Caco-2 (cell line): Measurements from ENCODE around the gene LZTS2. TPM values are rescaled to one million over a fixed set of nuclear protein-coding genes. Genes with fewer than 3 reads are reported as not detected.

Experiments used
- BruUV-seq: library from RNA; stranded (reverse); fragments of 400-500 nt; replicated peaks from 2 replicates; lab custom pipeline; 2021; lab: Mats Ljungman, UMichigan
- CTCF ChIA-PET: fragments of 300-600 bp; sonication (Branson Sonifier 250); formaldehyde crosslinking; loops from one replicate; lab custom pipeline; 2022; ENCODE audit warnings: antibody characterized with exemption; lab: Charles Lee
- POLR2A ChIA-PET: fragments of 300-600 bp; sonication (Branson Sonifier 250); formaldehyde crosslinking; loops from one replicate; lab custom pipeline; 2022; ENCODE audit warnings: antibody characterized with exemption; lab: Charles Lee
- DNase-seq, 2 experiments: peaks; one replicate each; pipeline versions ENCODE4 v3.0.0 to v3.0.0-alpha.2; 2020 to 2022
- H3K27me3 ChIP-seq: replicated peaks from 2 replicates; pipeline ENCODE4 v1.6.0; 2011; ENCODE audit warnings: low read length; ENCODE audit not compliant: control insufficient read depth, insufficient read depth
- H3K36me3 ChIP-seq: 2 replicates; pipeline ENCODE4 v1.5.1; 2011; ENCODE audit warnings: low read length; ENCODE audit not compliant: control insufficient read depth, insufficient read depth
- H3K4me1 ChIP-seq: fragments of 250-450 bp; sonication (Bioruptor Pico); 2 replicates; pipeline ENCODE4 v1.5.1; 2020; ENCODE audit warnings: mild to moderate bottlenecking
- H3K4me3 ChIP-seq: 2 replicates; pipeline ENCODE4 v1.5.1; 2011; ENCODE audit warnings: low read depth, mild to moderate bottlenecking, control low read depth, low read length
- H3K9me3 ChIP-seq: fragments of 250-450 bp; sonication (Bioruptor Pico); 2 replicates; pipeline ENCODE4 v1.5.1; 2020; ENCODE audit warnings: mild to moderate bottlenecking, moderate library complexity
- H3K27ac Mint-ChIP-seq: one replicate; pipeline ENCODE4 v1.8.0; 2022; ENCODE audit warnings: mixed read lengths; ENCODE audit not compliant: unreplicated experiment
- H3K27me3 Mint-ChIP-seq: one replicate; pipeline ENCODE4 v1.8.0; 2022; ENCODE audit warnings: mixed read lengths; ENCODE audit not compliant: insufficient read depth, unreplicated experiment
- H3K36me3 Mint-ChIP-seq: one replicate; pipeline ENCODE4 v1.8.0; 2022; ENCODE audit warnings: mild to moderate bottlenecking, mixed read lengths; ENCODE audit not compliant: insufficient read depth, unreplicated experiment
- H3K4me1 Mint-ChIP-seq: one replicate; pipeline ENCODE4 v1.8.0; 2022; ENCODE audit warnings: low read depth, mixed read lengths; ENCODE audit not compliant: unreplicated experiment
- H3K4me3 Mint-ChIP-seq: one replicate; pipeline ENCODE4 v1.8.0; 2022; ENCODE audit warnings: mild to moderate bottlenecking, moderate library complexity, mixed read lengths; ENCODE audit not compliant: unreplicated experiment
- H3K9me3 Mint-ChIP-seq: one replicate; pipeline ENCODE4 v1.8.0; 2022; ENCODE audit warnings: mixed read lengths; ENCODE audit not compliant: unreplicated experiment
- CTCF ChIP-seq, 2 experiments: fragments of 200-600 bp in 1 of 2; IDR thresholded peaks; 1 replicate in 1 of 2; 2 replicates in 1 of 2; pipeline versions ENCODE4 v1.5.1 to v1.8.0; 2011 to 2022; ENCODE audit warnings: antibody characterized with exemption in 1 of 2, control low read depth in 1 of 2, inconsistent platforms in 1 of 2, low read depth in 1 of 2, low read length in 1 of 2, mild to moderate bottlenecking in 1 of 2, moderate library complexity in 1 of 2; ENCODE audit not compliant: insufficient read depth in 1 of 2, severe bottlenecking in 1 of 2, unreplicated experiment in 1 of 2
- intact Hi-C: fragments of 100-400 bp; cut with micrococcal nuclease; formaldehyde crosslinking; loops from one replicate; pipeline ENCODE4 v1.10.0; 2022; ENCODE audit not compliant: unreplicated experiment
- total RNA-seq: library from RNA; stranded (reverse); gene quantifications from 2 replicates; pipeline ENCODE4 v1.2.3, GENCODE V29; 2022

LZTS2 gene
- total RNA-seq, 1 experiment from 2014 or later, result 53.3 TPM

DNA sequence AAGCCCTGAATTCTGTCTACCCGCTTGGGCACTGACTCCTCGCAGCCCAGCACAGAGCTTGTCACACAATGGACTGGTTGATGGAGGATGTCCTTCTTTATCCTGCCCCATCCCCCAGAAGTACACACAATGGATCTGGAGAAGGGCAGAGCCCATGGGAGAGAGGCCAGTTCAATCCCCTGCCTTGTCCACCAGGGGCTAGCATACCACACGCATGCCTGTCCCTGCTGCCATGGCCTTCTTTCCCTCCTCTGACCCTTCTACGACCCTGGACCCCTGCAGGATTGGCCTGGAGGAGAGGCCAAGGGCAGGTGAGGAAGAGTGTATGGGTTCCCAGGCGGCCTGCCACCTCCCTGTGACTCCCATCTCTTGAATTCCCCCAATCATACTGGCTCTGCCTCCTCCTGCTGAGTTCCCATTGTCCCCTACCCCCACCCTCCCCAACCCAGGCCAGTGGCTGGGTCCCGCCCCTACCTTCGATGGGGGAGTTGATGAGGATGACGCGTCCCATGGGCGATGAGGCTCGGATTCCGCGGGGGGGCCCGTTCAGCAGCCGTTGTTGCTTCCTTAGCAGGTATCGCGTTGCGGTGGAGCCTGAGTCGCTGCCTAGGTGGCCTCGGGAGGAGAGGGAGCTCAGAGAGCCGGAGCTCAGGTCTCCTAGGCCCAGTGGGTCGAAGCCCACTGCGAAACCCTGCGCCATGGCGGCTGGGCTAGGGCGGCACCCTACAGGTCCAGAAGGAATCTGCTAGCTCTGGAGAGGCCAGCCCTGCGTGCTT is 30.1 kb downstream of the LZTS2 start:
- Histone ChIP-seq H3K9me3 (no peaks in the 10 kb centered on the region), H3K27me3 (no peaks in the 10 kb centered on the region), H3K4me1 (peaks cover 25% of the 10 kb centered on the region), H3K36me3 (no peaks in the 10 kb centered on the region), H3K4me3 (no peak overlapping the region)
- no peaks in the 10 kb centered on the region for H3K27me3 Mint-ChIP-seq
- no peak overlapping the region for H3K4me3 Mint-ChIP-seq
- H3K36me3 Mint-ChIP-seq, result peaks cover 16% of the 10 kb centered on the region
- TF ChIP-seq CTCF (IDR thresholded peaks at IDR 0.05; ENCODE audit: insufficient read depth in 1 of 2, low read depth in 1 of 2, low read length in 1 of 2, severe bottlenecking in 1 of 2, unreplicated experiment in 1 of 2), result no peak
- H3K27ac Mint-ChIP-seq, result no peak overlapping the region
- intact Hi-C loops, result loop anchor here (5.0 kb wide), 1 partner anchor 38 kb away; no protein-coding TSS in a partner anchor
- H3K4me1 Mint-ChIP-seq, result peaks cover 17% of the 10 kb centered on the region
- CTCF ChIA-PET, result interaction anchor here (0.6 to 2.8 kb wide), 13 partner anchors 11 to 263 kb away, joined by 3 to 43 read pairs (median 6); partner anchors contain the start of gene LZTS2
- no peaks in the 10 kb centered on the region for H3K9me3 Mint-ChIP-seq
- POLR2A ChIA-PET, result interaction anchor here (0.6 to 1.4 kb wide), 2 partner anchors 23 to 83 kb away, joined by 5 to 13 read pairs; no protein-coding TSS in a partner anchor
- DNase-seq, result no peak
- BruUV-seq, result no TSS peak

GRCh38 chr10:101030496-101031127 is 31.0 kb downstream of the LZTS2 start:
- peaks cover 33% of the 10 kb centered on the region for H3K4me1 ChIP-seq
- H3K4me1 Mint-ChIP-seq, result peaks cover 17% of the 10 kb centered on the region
- H3K27ac Mint-ChIP-seq, result no peak overlapping the region
- no peaks in the 10 kb centered on the region for H3K9me3 ChIP-seq
- H3K4me3 Mint-ChIP-seq, result peak overlapping the region; percentile 80
- no TSS peak for BruUV-seq
- intact Hi-C loops, result loop anchor here (5.0 kb wide), 1 partner anchor 37 kb away; no protein-coding TSS in a partner anchor
- TF ChIP-seq CTCF (IDR thresholded peaks at IDR 0.05; ENCODE audit: insufficient read depth in 1 of 2, low read depth in 1 of 2, low read length in 1 of 2, severe bottlenecking in 1 of 2, unreplicated experiment in 1 of 2), result no peak
- H3K27me3 Mint-ChIP-seq, result no peaks in the 10 kb centered on the region
- H3K4me3 ChIP-seq, result peak overlapping the region; percentile 76
- no peaks in the 10 kb centered on the region for H3K9me3 Mint-ChIP-seq
- H3K36me3 Mint-ChIP-seq, result peaks cover 16% of the 10 kb centered on the region
- ChIA-PET POLR2A (interaction anchor here (0.6 to 2.2 kb wide), 8 partner anchors 12 to 1098 kb away, joined by 3 to 15 read pairs (median 5); partner anchors contain the start of gene KAZALD1), CTCF (interaction anchor here (0.6 to 2.8 kb wide), 19 partner anchors 12 to 495 kb away, joined by 3 to 43 read pairs (median 7); partner anchors contain the start of genes HIF1AN, KAZALD1 and LZTS2)
- H3K36me3 ChIP-seq, result no peaks in the 10 kb centered on the region
- DNase-seq, result no peak
- no peaks in the 10 kb centered on the region for H3K27me3 ChIP-seq
